GM21390 (cell line): ENCODE data around the gene TMEM91.

Experiments used
- ATAC-seq: cut with Tn5 transposase; IDR thresholded peaks from one replicate; pipeline ENCODE4 v1.9.1; 2021; ENCODE audit not compliant: unreplicated experiment

The TMEM91 gene

GRCh38 chr19:41427647-41428480 lies 51.5 kb downstream of the TMEM91 start:
- no peak for ATAC-seq

- ATAC-seq: no peak
These were observed 52.1 kb downstream of the TMEM91 start for GRCh38 chr19:41428481-41428859.

- ATAC-seq: no peak
These were observed 54.6 kb downstream of the TMEM91 start for GRCh38 chr19:41430922-41431321.

- no peak for ATAC-seq
These were observed 55.4 kb downstream of the TMEM91 start for GRCh38 chr19:41431426-41432386.

GRCh38 chr19:41433171-41433570 lies 56.8 kb downstream of the TMEM91 start:
- no peak for ATAC-seq
